Ascending aorta (tissue), 2 donors: ENCODE measurements around the gene MARCHF11. TPM values are rescaled to one million over a fixed set of nuclear protein-coding genes. Genes with fewer than 3 reads are reported as not detected.
A peak's percentile ranks its signal among the peaks of the same experiment; 100 is the strongest.

ENCODE experiments used
- DNase-seq, 2 donors: peaks; one replicate each; pipeline ENCODE4 v3.0.0-alpha.2; 2019; ENCODE audit warnings: low spot score in 2 of 2
- H3K27ac ChIP-seq, 2 donors: fragments of 200-600 bp; sonication (generic); one replicate each; pipeline ENCODE4 v1.5.1; 2016 to 2017; ENCODE audit warnings: mild to moderate bottlenecking in 1 of 2
- H3K27me3 ChIP-seq: fragments of 200-600 bp; sonication (generic); one replicate; pipeline ENCODE4 v1.5.1; 2017
- H3K36me3 ChIP-seq, 2 donors: fragments of 200-600 bp; sonication (generic); one replicate each; pipeline ENCODE4 v1.5.1; 2016
- H3K4me1 ChIP-seq, 2 donors: fragments of 200-600 bp; sonication (generic); one replicate each; pipeline ENCODE4 v1.5.1; 2016 to 2017; ENCODE audit warnings: mild to moderate bottlenecking in 1 of 2
- H3K4me3 ChIP-seq, 2 donors: fragments of 200-600 bp; sonication (generic); one replicate each; pipeline ENCODE4 v1.5.1; 2016 to 2017; ENCODE audit warnings: mild to moderate bottlenecking in 1 of 2
- H3K9me3 ChIP-seq, 2 donors: fragments of 200-600 bp; sonication (generic); one replicate each; pipeline ENCODE4 v1.5.1; 2016
- CTCF ChIP-seq, 3 experiments: fragments of 200-600 bp in 2 of 3; fragments of 450-650 bp in 1 of 3; sonication (generic) in 2 of 3; IDR thresholded peaks; one replicate each; pipeline ENCODE4 v1.5.1; 2016 to 2019; ENCODE audit warnings: antibody characterized with exemption in 3 of 3, mild to moderate bottlenecking in 1 of 3, moderate library complexity in 1 of 3
- intact Hi-C: fragments of 100-400 bp; cut with DNase I; formaldehyde crosslinking; loops from one replicate; pipeline ENCODE4 v1.15.1; 2023
- total RNA-seq: library from RNA; depleted of rRNA; stranded (reverse); fragments of >200 nt; gene quantifications from one replicate; pipeline ENCODE4 v1.1.0, GENCODE V29; 2016

The MARCHF11 gene
- total RNA-seq = not detected

GRCh38 chr5:16179511-16179935, at the start of gene MARCHF11:
TSS of gene MARCHF11 (minus strand) at chr5:16179791. CDS start at chr5:16179575, 216 bp downstream.
- H3K27ac ChIP-seq = no peak within 1 kb of the TSS
- DNase-seq = no peak
- H3K4me3 ChIP-seq = peak within 1 kb of the TSS; percentile 36 to 39
- H3K9me3 ChIP-seq = no peaks in the 10 kb centered on the region
- no peaks in the 10 kb centered on the region for H3K36me3 ChIP-seq
- H3K4me1 ChIP-seq = no peaks in the 10 kb centered on the region
- peaks cover 5% of the 10 kb centered on the region for H3K27me3 ChIP-seq
- no peak for TF ChIP-seq CTCF (IDR thresholded peaks at IDR 0.05)
- intact Hi-C loops = no loop called here

GRCh38 chr5:16225927-16226326, 46.3 kb upstream of the MARCHF11 start:
- TF ChIP-seq CTCF (IDR thresholded peaks at IDR 0.05) = no peak
- Histone ChIP-seq H3K27ac (no peak overlapping the region), H3K4me3 (no peak overlapping the region), H3K27me3 (no peaks in the 10 kb centered on the region), H3K4me1 (no peaks in the 10 kb centered on the region), H3K9me3 (no peaks in the 10 kb centered on the region), H3K36me3 (no peaks in the 10 kb centered on the region)
- DNase-seq = no peak
- intact Hi-C loops = no loop called here

- Histone ChIP-seq H3K4me1 (no peaks in the 10 kb centered on the region), H3K9me3 (no peaks in the 10 kb centered on the region), H3K4me3 (no peak overlapping the region), H3K36me3 (no peaks in the 10 kb centered on the region), H3K27me3 (no peaks in the 10 kb centered on the region), H3K27ac (no peak overlapping the region)
- TF ChIP-seq CTCF (IDR thresholded peaks at IDR 0.05) = no peak
- no peak for DNase-seq
- intact Hi-C loops = no loop called here
Measured at GRCh38 chr5:16192311-16192710, 12.7 kb upstream of the MARCHF11 start.

GRCh38 chr5:16180789-16181082, 1.1 kb upstream of the MARCHF11 start:
- Histone ChIP-seq H3K4me1 (no peaks in the 10 kb centered on the region), H3K4me3 (no peak overlapping the region), H3K27ac (no peak overlapping the region), H3K27me3 (peaks cover 5% of the 10 kb centered on the region), H3K36me3 (no peaks in the 10 kb centered on the region), H3K9me3 (no peaks in the 10 kb centered on the region)
- DNase-seq = no peak
- TF ChIP-seq CTCF (IDR thresholded peaks at IDR 0.05) = no peak
- intact Hi-C loops = no loop called here

GRCh38 chr5:16179936-16180788, 571 bp upstream of the MARCHF11 start:
- Histone ChIP-seq H3K9me3 (no peaks in the 10 kb centered on the region), H3K4me3 (peak overlapping the region; percentile 21 to 36), H3K27ac (no peak overlapping the region), H3K4me1 (no peaks in the 10 kb centered on the region), H3K36me3 (no peaks in the 10 kb centered on the region), H3K27me3 (peaks cover 5% of the 10 kb centered on the region)
- intact Hi-C loops = no loop called here
- no peak for DNase-seq
- no peak for TF ChIP-seq CTCF (IDR thresholded peaks at IDR 0.05)
